K562 (cell line): ENCODE measurements around the gene AFG1L. TPM values are rescaled to one million over a fixed set of nuclear protein-coding genes. Genes with fewer than 3 reads are reported as not detected.

Source experiments
- ATAC-seq: fragments of 200-7000 bp; cut with Tn5 transposase; 3 replicates; pipeline ENCODE4 v1.9.1; 2020; ENCODE audit warnings: moderate library complexity
- BruUV-seq: library from RNA; stranded (reverse); fragments of 400-500 nt; replicated peaks from 2 replicates; lab custom pipeline; 2021; lab: Mats Ljungman, UMichigan
- CTCF ChIA-PET: fragments of 300-600 bp; formaldehyde crosslinking; extraction: SDS; loops from one replicate; lab custom pipeline; 2021; ENCODE audit warnings: low intra/inter-chr PET ratio; lab: Yijun Ruan, JAX
- POLR2A ChIA-PET: fragments of 300-600, 350-650 bp; sonication (Branson Sonifier 250); formaldehyde crosslinking; extraction: SDS; loops from one replicate; lab custom pipeline; 2021; ENCODE audit warnings: antibody characterized with exemption, inconsistent platforms; lab: Yijun Ruan, JAX
- DNase-seq, 4 experiments: peaks; one replicate each; pipeline versions ENCODE4 v3.0.0 to v3.0.0-alpha.2; 2011 to 2018; ENCODE audit warnings: low spot score in 3 of 4, mixed read lengths in 3 of 4; ENCODE audit errors: extremely low read depth in 1 of 4
- FAIRE-seq: peaks from 2 replicates; lab custom pipeline; 2011; peaks lifted over from hg19 to GRCh38; lab: Jason Lieb, UNC
- H2AFZ ChIP-seq: 2 replicates; pipeline ENCODE4 v1.6.0; 2011; ENCODE audit warnings: low read depth, low read length, control low read depth, inconsistent platforms
- H3K27ac ChIP-seq: fragments of 200-600 bp; 3 replicates; pipeline ENCODE4 v1.8.0; 2011; ENCODE audit warnings: low read depth, mild to moderate bottlenecking, control low read depth, inconsistent platforms, low read length, moderate library complexity, mixed read lengths; ENCODE audit errors: extremely low read depth
- H3K27me3 ChIP-seq, 2 experiments: fragments of 300-600 bp in 1 of 2; 2 replicates in 1 of 2; 3 replicates in 1 of 2; pipeline versions ENCODE4 v1.6.0 to v1.8.0; 2011; ENCODE audit warnings: inconsistent platforms in 2 of 2, low read length in 2 of 2, mild to moderate bottlenecking in 1 of 2, mixed read lengths in 1 of 2, moderate library complexity in 1 of 2; ENCODE audit not compliant: control insufficient read depth in 2 of 2, insufficient read depth in 2 of 2
- H3K36me3 ChIP-seq: fragments of 300-600 bp; 3 replicates; pipeline ENCODE4 v1.8.0; 2011; ENCODE audit warnings: mild to moderate bottlenecking, low read length, inconsistent platforms; ENCODE audit not compliant: control insufficient read depth, insufficient read depth
- H3K4me1 ChIP-seq, 2 experiments: fragments of 200-600 bp in 1 of 2; replicated peaks in 1 of 2; 2 replicates in 1 of 2; 3 replicates in 1 of 2; pipeline versions ENCODE4 v1.5.1 to v1.8.0; 2011; ENCODE audit warnings: inconsistent platforms in 2 of 2, low read length in 2 of 2, mild to moderate bottlenecking in 1 of 2, mixed read lengths in 1 of 2, moderate library complexity in 1 of 2; ENCODE audit not compliant: control insufficient read depth in 2 of 2, insufficient read depth in 2 of 2
- H3K4me2 ChIP-seq: 2 replicates; pipeline ENCODE4 v1.6.1; 2011; ENCODE audit warnings: low read length, control low read depth, inconsistent platforms, mixed read lengths; ENCODE audit not compliant: insufficient read depth
- H3K4me3 ChIP-seq: fragments of 200-600 bp; sonication (generic), shearing (Covaris generic); 2 replicates; pipeline ENCODE4 v1.5.1; 2016; ENCODE audit warnings: control low read depth, inconsistent platforms
- H3K79me2 ChIP-seq: fragments of 200-600 bp; 3 replicates; pipeline ENCODE4 v1.8.0; 2011; ENCODE audit warnings: low read length, inconsistent platforms; ENCODE audit not compliant: control insufficient read depth, insufficient read depth
- H3K9ac ChIP-seq, 2 experiments: 2 replicates each; pipeline versions ENCODE4 v1.6.0 to v1.6.1; 2011; ENCODE audit warnings: low read depth in 2 of 2, low read length in 2 of 2, control low read depth in 1 of 2, inconsistent platforms in 1 of 2, mild to moderate bottlenecking in 1 of 2, mixed read lengths in 1 of 2; ENCODE audit not compliant: insufficient read depth in 1 of 2
- H3K9me1 ChIP-seq: one replicate; pipeline ENCODE4 v1.6.0; 2011; ENCODE audit warnings: inconsistent platforms, mild to moderate bottlenecking, low read length, moderate library complexity; ENCODE audit not compliant: control insufficient read depth, insufficient read depth
- H3K9me3 ChIP-seq: replicated peaks from 2 replicates; pipeline ENCODE4 v1.5.1; 2011; ENCODE audit warnings: low read depth, low read length, inconsistent platforms; ENCODE audit not compliant: control insufficient read depth, insufficient read depth
- H4K20me1 ChIP-seq: replicated peaks from 2 replicates; pipeline ENCODE4 v1.6.1; 2011; ENCODE audit warnings: low read length, inconsistent platforms, mixed read lengths; ENCODE audit not compliant: control insufficient read depth, insufficient read depth
- ARID3A ChIP-seq: IDR thresholded peaks from 2 replicates; pipeline ENCODE4 v1.6.1; 2012; ENCODE audit warnings: low read depth, low read length, improper control_type of control experiment, borderline replicate concordance
- CBFA2T2 ChIP-seq: fragments of 450-650 bp; conservative IDR thresholded peaks from 2 replicates; pipeline ENCODE4 v1.6.1; 2017; ENCODE audit warnings: mild to moderate bottlenecking
- CBFA2T3 ChIP-seq: fragments of 450-650 bp; IDR thresholded peaks from 2 replicates; pipeline ENCODE4 v1.6.1; 2017
- CEBPB ChIP-seq: fragments of 450-650 bp; IDR thresholded peaks from 2 replicates; pipeline ENCODE4 v1.6.1; 2016; ENCODE audit warnings: missing genetic modification characterization, missing compliant biosample characterization
- DPF2 ChIP-seq: fragments of 450-650 bp; IDR thresholded peaks from 2 replicates; pipeline ENCODE4 v1.6.1; 2016
- IRF2 ChIP-seq: sonication (generic); formaldehyde crosslinking; IDR thresholded peaks from 2 replicates; pipeline ENCODE4 v1.8.1; 2022; ENCODE audit warnings: mild to moderate bottlenecking, missing genetic modification reagents
- MYC ChIP-seq, 2 experiments: fragments of 250-450 bp in 1 of 2; sonication (Bioruptor Pico) in 1 of 2; IDR thresholded peaks; 2 replicates each; pipeline versions ENCODE4 v1.5.1 to v1.6.1; 2012 to 2021; ENCODE audit warnings: low read depth in 2 of 2, borderline replicate concordance in 1 of 2, improper control_type of control experiment in 1 of 2, low read length in 1 of 2, mild to moderate bottlenecking in 1 of 2, moderate library complexity in 1 of 2
- MYNN ChIP-seq, 2 experiments: sonication (generic); formaldehyde crosslinking in 1 of 2; IDR thresholded peaks; 2 replicates each; pipeline versions ENCODE4 v1.5.0 to v1.6.1; 2016 to 2020; ENCODE audit warnings: antibody characterized with exemption in 1 of 2, missing genetic modification reagents in 1 of 2
- NFRKB ChIP-seq: fragments of 450-650 bp; IDR thresholded peaks from 2 replicates; pipeline ENCODE4 v1.6.1; 2016; ENCODE audit warnings: low read depth
- POLR2AphosphoS5 ChIP-seq: IDR thresholded peaks from 2 replicates; pipeline ENCODE4 v1.6.1; 2011; ENCODE audit warnings: mild to moderate bottlenecking, low read depth, low read length, moderate library complexity; ENCODE audit not compliant: control insufficient read depth, insufficient read depth
- SAP30 ChIP-seq: fragments of 200-600 bp; sonication (generic); IDR thresholded peaks from 2 replicates; pipeline ENCODE4 v1.6.1; 2012; ENCODE audit warnings: borderline replicate concordance, low read depth, mild to moderate bottlenecking, moderate library complexity, low read length, control low read depth, inconsistent platforms; ENCODE audit not compliant: insufficient read depth, poor library complexity, severe bottlenecking
- SMARCE1 ChIP-seq: fragments of 450-650 bp; IDR thresholded peaks from 2 replicates; pipeline ENCODE4 v1.7.1; 2016; ENCODE audit warnings: mild to moderate bottlenecking
- SNIP1 ChIP-seq: fragments of 450-650 bp; IDR thresholded peaks from 2 replicates; pipeline ENCODE4 v1.7.1; 2017; ENCODE audit warnings: low read depth, mild to moderate bottlenecking
- SREBF1 ChIP-seq: fragments of 150-350 bp; IDR thresholded peaks from 2 replicates; pipeline ENCODE4 v1.6.1; 2014; ENCODE audit warnings: antibody characterized with exemption, low read depth, low read length, borderline replicate concordance
- STAT5A ChIP-seq: IDR thresholded peaks from 2 replicates; pipeline ENCODE4 v1.6.1; 2012; ENCODE audit warnings: low read length, inconsistent platforms, borderline replicate concordance
- TCF3 ChIP-seq: sonication (generic); formaldehyde crosslinking; IDR thresholded peaks from 2 replicates; pipeline ENCODE4 v1.4.0; 2020; ENCODE audit warnings: mild to moderate bottlenecking, missing genetic modification reagents
- TRIM24 ChIP-seq, 2 experiments: fragments of 450-650 bp; IDR thresholded peaks; 2 replicates each; pipeline ENCODE4 v1.6.1; 2016
- ZFP1 ChIP-seq: fragments of 450-650 bp; formaldehyde crosslinking; IDR thresholded peaks from 2 replicates; pipeline ENCODE4 v1.4.0; 2020; ENCODE audit warnings: mild to moderate bottlenecking, mixed read lengths
- WGBS: fragments of 100-300 bp; shearing (Covaris generic); methylation state at CpG from one replicate; pipeline ENCODE4 v1.1.6; 2016; ENCODE audit warnings: low coverage, mixed read lengths; ENCODE audit not compliant: insufficient coverage; ENCODE audit errors: missing lambda C conversion rate; 5-methylcytosine and 5-hydroxymethylcytosine counted together
- in situ Hi-C: fragments of 300-500 bp; cut with MboI; formaldehyde crosslinking; loops from 4 replicates; pipeline ENCODE4 v1.15.0; 2018; ENCODE audit warnings: inconsistent platforms, mixed read lengths
- intact Hi-C: fragments of 100-400 bp; cut with micrococcal nuclease; formaldehyde crosslinking; loops from 2 replicates; pipeline ENCODE4 v1.14.2; 2022
- polyA plus RNA-seq, 8 experiments: library from polyadenylated mRNA; depleted of rRNA in 4 of 8; stranded (reverse) in 5 of 8; unstranded in 3 of 8; fragments of >200 nt; fragmentation: Nextera tagmentation in 2 of 8; fragmentation: Illumina TruSeq in 1 of 8; extraction: Ambion mirVana in 2 of 8; extraction: Trizol in 1 of 8; gene quantifications; 2 replicates each; pipeline versions ENCODE4 v1.2.1 to v1.2.3, GENCODE V29; 2011 to 2014; ENCODE audit warnings: inconsistent platforms in 1 of 8, missing spikeins in 1 of 8
- total RNA-seq, 7 experiments: library from RNA; depleted of rRNA in 6 of 7; stranded (reverse); fragments of >200 nt in 6 of 7; fragmentation: Illumina TruSeq in 2 of 7; extraction: Trizol in 2 of 7; gene quantifications; 2 replicates each; pipeline versions ENCODE4 v1.2.1 to v1.2.3, GENCODE V29; 2011 to 2021; ENCODE audit warnings: low replicate concordance in 1 of 7
- TF ChIP-seq, protein P1 (sequence below): fragments of 250-450 bp; sonication (Bioruptor Pico); IDR thresholded peaks from 2 replicates; pipeline ENCODE4 v1.5.0; 2022; ENCODE audit warnings: mild to moderate bottlenecking

Gene AFG1L
- total and polyA plus RNA-seq, 9 of the 15 experiments (the other 6 are each of a cell fraction or from before 2014, with no cell fraction given): 2.2 to 15.5 (median 5.8) TPM

GRCh38 chr6:108574457-108575141, 279.7 kb downstream of the AFG1L start:
- H3K9me3 ChIP-seq: no peaks in the 10 kb centered on the region
- DNase-seq (peak in 2 of 4 experiments; percentile 31 to 60), ATAC-seq (peak; percentile 60), FAIRE-seq (peak; percentile 15)
- H3K79me2 ChIP-seq: peaks cover 2% of the 10 kb centered on the region; the same call in 1 of the 3 replicates
- in situ Hi-C loops: no loop called here
- peaks cover 25% of the 10 kb centered on the region for H4K20me1 ChIP-seq
- no peak overlapping the region for H3K4me2 ChIP-seq
- ChIA-PET CTCF (no interaction called here), POLR2A (interaction anchor here (1.1 to 1.5 kb wide), 4 partner anchors 7 to 15 kb away, joined by 4 to 9 read pairs (median 4); partner anchors contain the start of gene FOXO3)
- H3K4me1 ChIP-seq: peaks cover 5 to 42% of the 10 kb centered on the region in 2 experiments; a peak in 4 of 5 replicates
- peaks cover 4% of the 10 kb centered on the region for H3K9me1 ChIP-seq
- H3K27me3 ChIP-seq: no peaks in the 10 kb centered on the region
- H3K27ac ChIP-seq: no peak overlapping the region
- intact Hi-C loops: no loop called here
- WGBS: 5% methylated on average over 4 of the region's 4 CpGs
- no peak overlapping the region for H2AFZ ChIP-seq
- H3K9ac ChIP-seq: no peak overlapping the region
- peaks cover 13% of the 10 kb centered on the region; the same call in 1 of the 3 replicates for H3K36me3 ChIP-seq
- H3K4me3 ChIP-seq: no peak overlapping the region
- BruUV-seq: no TSS peak
- TF ChIP-seq SMARCE1: peak; percentile 17; the same call in 1 of the 2 replicates
- peak; percentile 59; the same call in 1 of the 2 replicates for TF ChIP-seq DPF2
- TF ChIP-seq TRIM24 (IDR thresholded peaks at IDR 0.05): 0 out of 4 replicates have a peak, but pooled peaks of 1 of the 2 experiments have one; percentile 30
- TF ChIP-seq ARID3A: 0 out of 2 replicates have a peak, but pooled peaks have one; percentile 11
- TF ChIP-seq MYNN (IDR thresholded peaks at IDR 0.05): 0 out of 2 replicates have a peak, but pooled peaks have one; percentile 18
- no peak for TF ChIP-seq MYNN (CRISPR knock-in tag; IDR thresholded peaks at IDR 0.05)
- peak; percentile 67; the same call in 1 of the 2 replicates for TF ChIP-seq STAT5A
- peak; percentile 80 for TF ChIP-seq TCF3 (CRISPR knock-in tag)
- no peak for TF ChIP-seq SNIP1
- no peak for TF ChIP-seq SREBF1
- peak; percentile 88 for TF ChIP-seq CBFA2T3
- TF ChIP-seq CBFA2T2: peak; percentile 82
- TF ChIP-seq POLR2AphosphoS5: peak; percentile 69; the same call in 1 of the 2 replicates
- 0 out of 2 replicates have a peak, but pooled peaks have one; percentile 20 for TF ChIP-seq MYC (IDR thresholded peaks at IDR 0.05; ENCODE audit: low read depth, low read length)
- TF ChIP-seq MYC (CRISPR knock-in tag; IDR thresholded peaks at IDR 0.05; ENCODE audit: borderline replicate concordance, low read depth): no peak
- TF ChIP-seq, protein P1, sequence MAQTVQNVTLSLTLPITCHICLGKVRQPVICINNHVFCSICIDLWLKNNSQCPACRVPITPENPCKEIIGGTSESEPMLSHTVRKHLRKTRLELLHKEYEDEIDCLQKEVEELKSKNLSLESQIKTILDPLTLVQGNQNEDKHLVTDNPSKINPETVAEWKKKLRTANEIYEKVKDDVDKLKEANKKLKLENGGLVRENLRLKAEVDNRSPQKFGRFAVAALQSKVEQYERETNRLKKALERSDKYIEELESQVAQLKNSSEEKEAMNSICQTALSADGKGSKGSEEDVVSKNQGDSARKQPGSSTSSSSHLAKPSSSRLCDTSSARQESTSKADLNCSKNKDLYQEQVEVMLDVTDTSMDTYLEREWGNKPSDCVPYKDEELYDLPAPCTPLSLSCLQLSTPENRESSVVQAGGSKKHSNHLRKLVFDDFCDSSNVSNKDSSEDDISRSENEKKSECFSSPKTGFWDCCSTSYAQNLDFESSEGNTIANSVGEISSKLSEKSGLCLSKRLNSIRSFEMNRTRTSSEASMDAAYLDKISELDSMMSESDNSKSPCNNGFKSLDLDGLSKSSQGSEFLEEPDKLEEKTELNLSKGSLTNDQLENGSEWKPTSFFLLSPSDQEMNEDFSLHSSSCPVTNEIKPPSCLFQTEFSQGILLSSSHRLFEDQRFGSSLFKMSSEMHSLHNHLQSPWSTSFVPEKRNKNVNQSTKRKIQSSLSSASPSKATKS (CRISPR knock-in tag): no peak
- TF ChIP-seq SAP30: no peak
- no peak for TF ChIP-seq ZFP1 (CRISPR knock-in tag)
- TF ChIP-seq IRF2 (CRISPR knock-in tag): no peak
- peak; percentile 73; the same call in 1 of the 2 replicates for TF ChIP-seq CEBPB
- no peak for TF ChIP-seq NFRKB
